GM18867 (cell line): ENCODE results near the gene ZNF24.
A peak's percentile ranks its signal among the peaks of the same experiment; 100 is the strongest.

ENCODE experiments used
- ATAC-seq: cut with Tn5 transposase; IDR thresholded peaks from one replicate; pipeline ENCODE4 v1.9.1; 2021; ENCODE audit warnings: mild to moderate bottlenecking, moderate library complexity; ENCODE audit not compliant: unreplicated experiment

ZNF24 gene

DNA sequence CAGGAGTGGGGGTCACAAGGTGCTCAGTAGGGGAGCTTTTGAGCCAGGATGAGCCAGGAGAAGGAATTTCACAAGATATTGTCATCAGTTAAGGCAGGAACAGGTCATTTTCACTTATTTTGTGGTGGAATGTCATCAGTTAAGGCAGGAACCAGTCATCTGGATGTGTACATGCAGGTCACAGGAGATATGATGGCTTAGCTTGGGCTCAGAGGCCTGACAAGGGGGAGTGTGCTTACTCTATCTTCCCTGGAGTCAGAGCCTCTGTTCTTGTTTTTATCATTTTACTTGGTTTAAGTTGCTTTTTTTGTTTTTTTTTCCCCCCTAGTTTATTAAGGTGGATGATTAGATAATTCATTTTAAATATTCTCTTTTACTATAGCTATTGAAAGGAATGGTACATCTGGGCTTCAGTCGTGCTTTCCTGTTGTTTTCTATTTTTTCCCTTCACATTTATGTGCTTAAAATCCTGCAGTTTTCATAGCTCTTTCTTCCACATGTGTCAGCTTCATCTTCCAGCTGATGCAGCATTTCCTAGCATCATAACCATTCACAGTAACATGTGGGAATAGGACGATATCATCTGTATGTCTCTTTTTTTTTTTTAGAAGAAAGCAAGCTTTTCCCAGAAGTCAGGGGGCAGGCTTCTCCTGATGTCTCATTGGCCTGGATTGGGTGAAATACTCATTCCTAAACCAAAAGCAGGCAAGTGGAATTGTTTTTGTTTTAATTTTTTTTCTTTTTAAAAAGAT is 17.5 kb upstream of the ZNF24 start:
- ATAC-seq: no peak

DNA sequence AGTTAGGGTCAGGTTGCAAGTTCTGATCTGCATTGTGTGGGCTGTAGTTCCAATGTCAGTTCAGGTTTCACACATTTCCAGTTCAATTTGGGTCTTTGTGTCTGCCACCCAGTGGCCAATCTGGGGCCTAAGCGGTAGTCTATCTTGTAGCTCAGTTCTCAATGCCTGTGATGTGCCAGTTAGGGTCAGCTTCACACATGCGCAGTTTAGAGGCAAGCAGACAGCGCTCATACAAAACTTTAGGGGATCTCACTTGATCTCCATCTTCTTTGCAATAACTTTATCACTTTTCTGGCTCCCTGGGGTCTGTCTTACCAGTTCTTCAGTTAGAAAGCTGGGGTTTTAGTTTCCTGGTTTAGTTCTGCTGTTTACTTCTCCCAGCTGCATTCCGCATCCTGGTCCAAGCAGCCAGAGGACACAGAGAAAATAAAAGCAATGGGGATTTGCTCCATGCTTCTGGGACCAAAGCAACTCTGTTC is 11.0 kb upstream of the ZNF24 start:
- peak; percentile 100 for ATAC-seq

DNA sequence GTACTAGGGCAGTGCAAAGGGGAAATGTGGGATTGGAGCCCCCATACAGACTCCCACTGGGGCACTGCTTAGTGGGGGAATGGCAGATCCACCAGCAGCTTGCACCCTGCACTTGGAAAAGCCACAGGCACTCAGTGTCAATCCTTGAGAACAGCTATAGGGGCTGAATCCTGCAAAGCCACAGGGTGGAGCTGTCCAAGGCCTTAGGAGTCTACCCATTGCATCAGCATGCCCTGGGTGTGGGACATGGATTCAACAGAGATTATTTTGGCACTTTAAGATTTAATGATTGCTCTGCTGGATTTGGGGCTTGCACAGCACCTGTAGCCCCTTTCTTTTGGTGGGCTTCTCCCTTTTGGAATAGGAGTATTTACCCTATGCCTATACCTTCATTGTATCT is 8.6 kb upstream of the ZNF24 start:
- no peak for ATAC-seq

DNA sequence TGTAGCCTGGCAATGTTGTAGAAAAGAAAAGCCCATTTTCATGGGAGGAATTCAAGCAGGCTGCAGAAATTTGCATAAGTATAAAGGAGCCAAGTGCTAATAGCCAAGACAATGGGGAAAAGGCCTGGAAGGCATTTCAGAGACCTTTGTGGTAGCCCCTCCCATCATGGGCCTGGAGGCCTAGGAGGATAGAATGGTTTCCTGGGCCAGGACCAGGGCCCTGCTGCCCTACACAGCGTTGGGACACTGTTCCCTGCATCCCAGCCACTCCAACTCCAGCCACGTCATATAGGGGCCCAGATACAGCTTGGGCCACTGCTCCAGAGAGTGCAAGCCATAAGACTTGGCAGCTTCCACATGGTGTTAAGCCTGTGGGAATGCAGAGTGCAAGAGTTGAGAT is 8.1 kb upstream of the ZNF24 start:
- no peak for ATAC-seq

DNA sequence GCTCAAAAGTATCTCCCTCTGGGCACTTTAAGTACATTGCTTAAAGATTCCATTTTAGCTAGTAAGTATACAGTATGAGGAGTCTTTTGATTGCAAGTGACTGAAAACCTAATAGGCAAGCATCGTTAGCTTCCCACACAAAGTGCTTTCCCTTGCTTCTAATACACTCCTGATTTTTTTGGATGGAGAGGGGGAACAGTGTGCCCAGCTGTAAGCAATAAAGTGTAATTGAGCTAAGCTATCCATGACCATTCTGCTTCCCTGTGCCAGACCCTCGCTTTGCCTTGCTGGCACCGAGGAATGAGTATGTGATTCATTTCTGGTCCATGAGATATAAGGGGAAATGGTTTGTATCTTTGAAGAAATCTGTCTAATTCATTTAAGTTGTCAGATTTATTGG is 3.8 kb upstream of the ZNF24 start:
- no peak for ATAC-seq

DNA sequence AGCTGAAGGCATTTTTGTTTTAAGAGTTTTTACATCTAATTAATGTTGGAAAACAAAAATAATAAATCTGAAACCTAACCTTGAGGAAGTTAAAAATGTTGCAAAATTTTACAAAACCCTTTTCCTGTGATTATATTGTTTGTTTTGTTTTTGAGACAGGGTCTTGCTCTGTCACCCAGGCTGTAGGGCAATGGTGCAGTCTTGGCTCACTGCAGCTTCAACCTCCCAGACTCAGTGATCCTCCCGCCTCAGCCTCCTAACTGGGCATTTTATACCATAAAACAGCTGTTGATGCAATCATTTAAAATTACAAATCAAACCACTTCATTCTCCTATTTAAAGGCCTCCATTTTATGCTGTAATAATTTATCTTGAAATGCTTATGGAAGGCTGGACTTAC is 1.7 kb upstream of the ZNF24 start:
- no peak for ATAC-seq

DNA sequence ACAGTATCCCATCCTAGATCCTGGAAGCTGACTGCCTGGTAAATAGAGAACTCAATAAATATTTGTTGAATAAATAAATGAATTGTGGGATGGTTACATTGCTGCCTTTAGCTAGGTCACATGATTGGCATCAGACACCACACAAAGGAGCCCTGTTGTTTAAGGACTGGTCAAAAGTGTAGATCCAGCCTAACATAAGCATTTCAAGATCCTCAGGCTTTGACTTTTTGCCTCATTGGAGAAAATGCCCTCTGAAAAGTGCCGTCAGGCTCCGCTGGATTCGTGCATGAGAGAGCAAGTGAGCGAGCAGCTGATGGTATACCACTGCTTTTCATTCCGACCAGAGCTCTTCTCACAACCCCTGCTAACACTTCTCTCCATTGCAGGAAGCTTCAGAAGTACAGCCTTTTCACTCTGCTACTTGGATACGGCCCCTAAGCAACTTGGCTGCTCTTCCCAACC is 1.3 kb upstream of the ZNF24 start:
- ATAC-seq: no peak

DNA sequence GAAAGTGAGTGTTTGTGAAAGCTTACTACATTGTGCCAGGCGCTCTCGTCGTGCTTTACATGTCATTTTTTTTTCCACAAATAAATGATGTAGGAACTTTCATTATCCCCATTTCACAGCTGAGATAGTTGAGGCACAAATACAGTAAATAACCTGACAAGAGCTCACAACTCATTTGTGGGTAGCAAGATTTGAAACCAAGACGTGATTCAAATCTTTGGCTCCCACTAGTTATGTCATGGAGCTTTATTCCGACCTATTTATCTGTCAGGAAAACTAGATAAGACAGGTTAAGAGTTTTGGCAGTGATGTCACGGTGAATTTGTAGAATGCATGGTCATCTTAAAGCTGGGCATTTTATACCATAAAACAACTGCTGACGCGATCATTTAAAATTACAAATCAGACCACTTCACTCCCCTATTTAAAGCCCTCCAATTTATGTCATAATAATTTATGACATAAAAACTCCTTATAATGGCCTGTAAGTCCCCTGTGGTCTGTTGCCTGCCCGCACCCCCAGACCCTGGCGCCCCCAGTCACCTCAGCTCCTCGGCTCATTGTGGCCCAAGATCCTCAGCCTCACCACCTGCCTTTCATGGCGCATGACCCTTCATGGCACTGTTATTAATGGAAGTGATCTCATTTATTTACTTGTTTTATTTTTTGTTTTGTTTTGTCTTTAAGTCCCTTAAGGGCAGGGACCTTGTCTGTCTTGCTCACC is 678 bp upstream of the ZNF24 start:
- no peak for ATAC-seq

DNA sequence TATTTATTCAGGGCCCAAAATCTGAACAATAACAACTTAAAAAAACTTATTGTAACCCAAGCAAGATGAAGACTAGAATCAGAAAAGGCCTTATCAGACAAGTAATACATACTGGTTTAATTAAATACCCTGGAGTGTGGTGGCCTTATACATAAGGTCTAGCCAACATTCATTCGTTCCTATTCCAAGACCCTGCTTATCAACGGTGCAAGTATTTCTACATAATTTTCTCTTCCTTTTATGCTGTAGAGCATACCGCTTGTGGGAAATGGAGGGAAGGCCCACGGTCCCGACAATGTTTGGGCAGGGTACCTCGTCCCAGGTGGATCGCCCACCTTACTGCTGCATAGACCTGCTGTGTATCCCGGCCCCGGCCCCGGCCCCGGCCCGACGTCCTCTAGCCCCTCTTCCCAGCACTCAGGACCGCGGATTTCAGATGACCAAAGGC is 708 bp downstream of the ZNF24 start:
- no peak for ATAC-seq

DNA sequence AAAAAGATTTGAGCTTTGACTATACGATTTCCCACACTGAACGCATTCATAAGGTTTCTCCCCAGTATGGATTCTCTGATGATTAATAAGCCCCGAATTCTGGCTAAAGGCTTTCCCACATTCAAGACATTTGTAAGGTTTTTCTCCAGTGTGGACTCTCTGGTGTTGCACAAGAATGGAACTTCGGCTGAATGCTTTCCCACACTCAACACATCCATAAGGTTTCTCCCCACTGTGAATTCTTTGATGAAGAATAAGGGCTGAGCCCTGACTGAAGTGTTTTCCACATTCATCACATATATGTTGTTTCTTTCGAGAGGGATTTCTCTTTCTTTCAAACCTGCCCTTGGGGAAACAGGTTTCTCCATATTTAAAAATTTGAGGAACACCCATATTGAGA is 6.9 kb downstream of the ZNF24 start:
- no peak for ATAC-seq

DNA sequence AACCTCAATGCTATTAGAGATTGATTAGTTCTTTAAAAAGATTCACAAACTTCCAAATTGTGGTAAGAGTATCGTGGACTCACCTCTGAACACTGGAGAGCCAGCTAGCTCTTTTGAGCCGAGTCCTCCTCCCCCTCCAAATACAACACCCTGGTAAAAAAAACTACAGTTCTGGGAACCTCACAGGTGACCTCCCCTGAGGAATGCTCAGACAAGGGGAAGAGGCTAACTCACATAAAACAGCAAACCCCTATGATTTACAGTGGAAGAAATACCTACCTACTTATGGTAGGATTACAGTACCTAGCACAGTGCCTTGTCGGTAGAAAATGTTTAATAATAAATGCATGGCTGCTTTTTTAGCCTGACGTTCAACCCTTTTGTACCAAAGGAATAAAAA is 8.4 kb downstream of the ZNF24 start:
- ATAC-seq: no peak

DNA sequence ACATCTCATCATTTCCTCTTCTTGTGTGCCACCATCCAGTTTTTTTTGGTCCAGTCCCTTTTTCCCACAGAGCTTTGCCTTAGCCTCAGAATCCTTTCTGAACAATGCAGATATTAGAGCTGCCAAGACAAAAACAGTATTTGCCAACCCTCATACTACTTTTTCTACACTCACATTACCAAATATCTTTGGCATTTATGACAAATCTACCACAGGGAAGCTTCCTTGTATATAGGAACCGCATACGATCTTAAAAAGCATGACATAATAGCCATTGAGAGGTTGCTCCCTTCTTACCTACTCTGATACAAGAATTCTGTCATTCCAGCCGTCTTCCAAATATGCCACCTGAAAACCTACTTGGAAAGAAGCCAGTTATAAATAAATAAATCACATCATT is 9.4 kb downstream of the ZNF24 start:
- ATAC-seq: no peak

DNA sequence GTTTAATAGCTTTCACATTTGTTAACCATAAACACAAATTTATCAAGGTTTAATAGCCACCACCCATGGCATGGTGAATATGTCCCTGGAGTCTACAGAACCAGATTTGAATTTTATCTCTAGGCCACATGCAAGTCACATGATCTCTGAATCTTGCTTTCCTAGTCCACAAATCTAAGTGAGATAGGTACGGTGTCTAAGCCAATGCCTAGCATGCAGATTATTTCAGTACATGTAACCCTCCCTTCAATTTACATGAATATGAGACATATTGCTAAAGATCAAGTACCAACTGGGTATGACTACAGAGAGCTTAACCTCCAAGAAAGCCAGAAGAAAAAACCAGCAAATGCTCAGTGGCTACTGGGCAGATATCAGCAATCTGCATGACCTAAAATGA is 10.0 kb downstream of the ZNF24 start:
- ATAC-seq: no peak

DNA sequence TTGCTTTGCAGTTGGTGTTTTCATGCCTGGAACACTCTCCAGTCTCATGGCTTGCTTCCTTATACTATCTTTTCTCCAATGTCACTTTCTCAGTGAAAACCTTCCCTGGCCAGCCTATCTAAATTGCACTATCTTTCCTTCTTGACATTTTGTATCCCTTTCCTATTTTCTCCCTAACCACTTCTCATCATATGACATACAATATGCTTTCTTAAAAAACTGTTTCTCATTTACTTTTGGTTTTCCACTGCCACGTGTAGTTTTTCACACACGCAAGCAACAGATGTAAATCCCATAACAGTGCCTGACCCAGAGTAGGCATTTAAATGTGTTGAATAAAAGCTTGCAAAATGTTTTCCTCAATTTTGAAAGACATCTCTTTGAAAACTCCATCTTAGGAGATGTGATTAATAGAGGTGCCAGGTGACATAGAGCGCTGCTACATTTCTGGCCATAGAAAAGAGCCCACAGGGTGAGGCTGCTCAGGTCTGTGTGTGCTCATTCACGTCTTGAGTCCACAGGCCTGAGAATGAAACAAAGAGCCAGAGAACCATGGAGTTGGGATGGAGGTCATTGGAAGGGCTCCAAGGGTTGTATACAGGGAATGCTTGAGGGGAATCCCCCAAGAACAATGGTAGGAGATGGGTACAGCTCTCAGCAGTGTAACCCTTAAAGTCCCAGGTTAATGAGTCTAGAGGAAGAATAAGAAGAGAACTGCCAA is 12.7 kb downstream of the ZNF24 start:
- ATAC-seq: no peak

DNA sequence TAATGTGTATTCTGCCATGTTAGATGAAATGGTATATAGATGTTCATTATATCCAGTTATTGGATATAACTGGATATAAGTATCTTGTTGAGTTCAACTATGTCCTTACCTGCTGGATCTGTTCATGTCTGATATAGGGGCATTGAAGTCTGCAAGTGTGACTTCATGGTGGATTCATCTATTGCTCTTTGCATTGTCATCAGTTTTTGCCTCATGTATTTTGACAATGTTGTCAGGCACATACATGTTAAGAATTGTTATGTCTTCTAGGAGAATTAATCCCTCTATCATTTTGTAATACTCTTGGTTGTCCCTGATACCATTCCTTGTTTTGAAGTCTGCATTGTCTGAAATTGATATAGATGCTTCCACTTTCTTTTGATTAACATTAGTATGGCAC is 15.4 kb downstream of the ZNF24 start:
- ATAC-seq: no peak

DNA sequence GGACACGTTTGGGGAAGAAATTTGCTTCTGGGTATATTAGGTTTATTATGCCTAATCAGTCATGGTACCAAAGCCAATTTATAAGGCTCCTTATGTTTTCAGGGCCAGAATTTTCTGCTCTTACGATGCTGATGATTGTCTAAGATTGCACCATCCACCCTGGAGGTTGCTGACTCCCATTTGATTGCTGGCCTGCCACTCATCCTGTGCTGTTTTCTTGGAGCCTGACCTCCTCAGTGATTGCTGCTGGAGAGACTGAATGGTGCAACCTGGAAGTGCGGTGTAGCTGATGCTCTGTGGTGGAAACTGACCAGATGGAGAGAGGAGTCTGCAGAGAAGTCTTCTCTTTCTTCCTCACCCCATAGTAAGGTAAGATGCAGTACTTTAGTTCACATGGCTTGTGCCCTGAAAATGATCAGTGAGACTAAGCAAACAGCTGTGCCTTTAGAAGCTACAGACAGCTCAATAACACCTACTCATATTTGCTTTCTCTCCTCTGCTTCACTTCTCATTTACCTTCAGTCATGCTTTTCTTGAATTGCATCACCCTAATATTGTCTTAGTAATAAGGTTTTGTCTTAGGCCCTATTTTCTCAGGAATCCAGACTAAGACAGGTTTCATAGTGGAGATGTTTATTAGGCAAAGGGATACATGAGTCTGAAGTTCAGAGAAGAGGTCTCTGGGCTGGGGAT is 17.4 kb downstream of the ZNF24 start:
- no peak for ATAC-seq

DNA sequence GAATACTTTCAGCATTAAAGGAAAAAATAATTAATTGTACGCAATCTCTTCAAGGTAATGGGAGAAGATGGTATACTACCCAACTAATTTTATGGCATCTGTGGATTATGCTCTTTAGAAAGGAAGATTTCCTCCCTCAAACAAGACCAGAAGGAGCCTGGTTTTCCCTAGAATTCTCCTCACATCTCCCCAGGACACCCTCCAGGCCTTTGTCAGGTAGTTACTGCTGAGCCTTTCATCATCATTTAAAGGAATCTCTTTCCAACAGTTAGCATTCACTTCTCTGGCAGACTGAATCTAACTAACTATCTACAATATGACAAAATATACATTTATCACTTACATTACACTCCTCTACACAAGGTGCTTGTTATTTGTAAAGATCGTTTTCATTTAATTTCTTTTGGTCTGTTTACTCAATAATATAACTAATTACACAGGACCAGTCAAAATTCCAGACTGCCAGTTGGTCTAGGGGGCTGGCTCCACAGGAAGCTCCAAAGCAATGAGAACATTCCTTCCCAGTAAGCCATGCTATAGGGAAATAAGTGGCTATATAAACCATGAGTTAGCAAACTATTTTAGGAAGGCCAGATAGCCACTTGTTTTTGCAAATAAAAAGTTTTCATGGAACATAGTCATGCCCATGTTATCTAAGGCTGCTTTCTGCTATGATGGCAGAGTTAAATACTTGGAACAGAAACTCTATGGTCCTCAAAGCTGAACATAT is 19.1 kb downstream of the ZNF24 start:
- no peak for ATAC-seq

DNA sequence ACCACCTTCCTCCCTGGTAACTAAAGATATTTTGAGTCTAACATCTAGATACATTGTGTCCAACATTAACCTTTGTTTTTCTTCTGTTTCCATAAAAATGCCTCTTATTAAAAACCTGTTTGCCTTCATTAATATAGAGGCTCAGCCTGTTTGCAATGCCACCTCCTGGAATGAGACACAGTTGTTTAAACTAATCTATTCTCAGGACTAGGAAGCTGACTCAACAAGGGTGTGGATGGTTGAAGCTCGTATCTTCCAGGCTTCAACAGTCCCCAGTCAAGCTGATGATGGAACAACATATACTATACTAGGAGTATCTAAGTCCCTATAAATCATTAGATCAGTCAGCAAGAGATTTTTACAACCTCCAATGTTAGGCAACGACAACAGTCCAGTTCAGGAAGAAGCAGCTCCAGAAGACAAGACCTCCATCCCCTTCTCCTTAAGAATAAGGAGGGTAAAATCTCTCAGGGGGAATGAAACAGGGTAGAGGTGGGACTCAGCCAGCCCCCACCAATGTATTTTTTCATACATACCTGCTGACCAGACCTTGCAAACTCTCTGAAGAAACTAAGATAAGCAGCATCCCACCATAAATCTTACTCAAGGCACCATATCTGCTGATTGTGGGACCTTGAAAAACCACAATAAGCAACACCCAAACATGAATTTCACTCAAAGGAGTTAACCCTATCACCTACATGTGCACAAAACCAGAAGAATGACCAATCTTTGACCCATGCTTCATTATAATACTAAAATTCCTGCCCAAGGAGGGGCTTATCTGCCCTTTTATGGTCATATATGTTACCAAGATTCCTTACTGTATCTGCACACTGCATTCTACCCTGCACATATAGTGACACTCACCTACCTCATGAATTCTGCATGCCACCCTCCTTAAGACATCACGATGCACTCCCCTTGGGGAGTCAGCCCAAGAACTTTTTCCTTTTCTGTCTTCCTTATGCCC is 21.4 kb downstream of the ZNF24 start:
- no peak for ATAC-seq

DNA sequence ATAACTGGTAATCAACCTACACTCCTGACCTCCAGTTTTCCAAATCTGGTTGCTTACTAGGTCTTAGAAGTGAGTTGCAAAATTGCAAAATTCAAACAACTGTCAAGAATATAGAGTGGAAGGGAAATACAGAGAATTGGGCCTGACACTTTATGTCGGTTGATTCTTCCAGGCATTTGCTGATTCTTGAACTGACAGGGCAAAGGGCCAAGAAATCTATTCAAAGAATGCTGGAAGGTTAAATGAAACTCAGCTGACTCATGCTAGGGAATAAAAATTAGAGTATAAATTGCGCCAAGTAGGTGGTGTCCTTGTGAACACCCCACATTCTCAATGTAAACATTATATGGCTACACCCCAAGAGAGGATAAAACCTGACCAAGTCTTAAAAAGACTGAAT is 32.7 kb downstream of the ZNF24 start:
- ATAC-seq: no peak
